ENCODE data around the gene STIP1. TPM values are rescaled to one million over a fixed set of nuclear protein-coding genes. Genes with fewer than 3 reads are reported as not detected.

STIP1 gene
- total and polyA plus RNA-seq, 2 of the 8 experiments (the other 6 are each of a cell fraction or from before 2014, with no cell fraction given): 140 to 329 TPM

DNA sequence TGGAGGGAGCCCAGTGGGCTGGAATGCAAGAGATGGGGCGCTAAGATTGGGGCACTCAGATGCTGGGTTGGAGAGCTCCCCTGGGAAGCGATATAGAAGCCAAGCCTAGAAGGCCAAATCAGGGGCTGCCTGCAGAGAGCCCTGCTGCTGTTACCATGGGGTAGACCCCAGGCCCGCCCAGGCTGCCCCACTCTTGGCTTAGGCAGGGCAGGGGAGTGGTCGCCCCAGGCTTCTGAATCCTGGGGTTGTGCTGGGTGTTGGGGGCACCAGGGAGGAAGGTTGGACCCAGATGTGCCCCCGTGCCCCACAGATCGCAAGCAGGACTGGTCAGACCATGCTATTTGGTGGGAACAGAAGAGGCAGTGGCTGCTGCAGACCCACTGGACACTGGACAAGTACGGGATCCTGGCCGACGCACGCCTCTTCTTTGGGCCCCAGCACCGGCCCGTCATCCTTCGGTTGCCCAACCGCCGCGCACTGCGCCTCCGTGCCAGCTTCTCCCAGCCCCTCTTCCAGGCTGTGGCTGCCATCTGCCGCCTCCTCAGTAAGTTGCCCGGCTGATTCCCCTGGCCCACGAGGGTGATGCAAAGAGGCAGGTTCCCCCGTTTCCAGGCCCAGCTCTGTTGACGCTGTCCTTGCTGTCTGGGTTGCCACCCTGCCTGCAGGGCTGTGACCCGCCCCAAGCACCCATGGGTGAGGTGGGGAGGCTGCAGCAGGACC, 24.5 kb downstream of the STIP1 start:
- no peak overlapping the region for H3K4ac ChIP-seq (replicated peaks; ENCODE audit: insufficient read length, low read depth, low read length)
- no peak overlapping the region for H2BK12ac ChIP-seq (ENCODE audit: low read depth, low read length)
- no peaks in the 10 kb centered on the region; a peak in 1 of 7 replicates for H3K27me3 ChIP-seq (replicated peaks in 1 of 4; ENCODE audit: control insufficient read depth in 3 of 4, extremely low read depth in 1 of 4, insufficient read depth in 3 of 4, low read length in 3 of 4)
- H3K18ac ChIP-seq (ENCODE audit: extremely low read depth, low read length): no peak overlapping the region
- 91% methylated on average over 22 of the region's 24 CpGs; no CpG with 5 or more reads in 1 of the 2 experiments for WGBS, 2 experiments (ENCODE audit: extremely low coverage in 1 of 2, insufficient coverage in 1 of 2, insufficient read length in 1 of 2, insufficient replicate concordance in 2 of 2, low coverage in 1 of 2, low lambda C conversion rate in 2 of 2, missing lambda C conversion rate in 1 of 2)
- no peaks in the 10 kb centered on the region for H3K23me2 ChIP-seq (ENCODE audit: low read depth, low read length)
- no peak overlapping the region for H2BK20ac ChIP-seq (ENCODE audit: low read length)
- H3K14ac ChIP-seq (ENCODE audit: insufficient read length): no peak overlapping the region
- H3K4me3 ChIP-seq (ENCODE audit: extremely low read depth in 1 of 4, insufficient read depth in 2 of 4, low read depth in 3 of 4, low read length in 4 of 4): no peak overlapping the region
- H2BK5ac ChIP-seq (ENCODE audit: low read depth, low read length): no peak overlapping the region; the same call in 1 of the 2 replicates
- no peak overlapping the region for H4K91ac ChIP-seq (replicated peaks; ENCODE audit: insufficient read length, low read length)
- no peaks in the 10 kb centered on the region for H3K9me3 ChIP-seq (ENCODE audit: insufficient read depth in 2 of 2, low read depth in 1 of 2, low read length in 1 of 2)
- DNase-seq (ENCODE audit: low read depth in 1 of 2, low spot score in 2 of 2): no peak
- H3K79me2 ChIP-seq (ENCODE audit: control insufficient read depth in 1 of 2, insufficient read depth in 2 of 2, low read length in 2 of 2): no peaks in the 10 kb centered on the region
- no peak overlapping the region for H4K5ac ChIP-seq (ENCODE audit: insufficient read length, low read depth, low read length)
- H2AK5ac ChIP-seq (ENCODE audit: low read depth, low read length): no peak overlapping the region
- no peak overlapping the region for H2AFZ ChIP-seq (ENCODE audit: low read length)
- no peak overlapping the region for H3K4me2 ChIP-seq (ENCODE audit: insufficient read depth in 1 of 2, low read depth in 2 of 2, low read length in 2 of 2)
- H2BK15ac ChIP-seq (ENCODE audit: low read length): no peak overlapping the region
- H3K79me1 ChIP-seq (ENCODE audit: low read depth, low read length): no peaks in the 10 kb centered on the region
- peaks cover 0 to 5% (median 0%) of the 10 kb centered on the region in 4 experiments; a peak in 3 of 7 replicates for H3K4me1 ChIP-seq (replicated peaks in 1 of 4; ENCODE audit: control insufficient read depth in 3 of 4, insufficient read depth in 4 of 4, low read length in 3 of 4)
- FAIRE-seq: no peak
- H2BK120ac ChIP-seq (replicated peaks; ENCODE audit: low read depth, low read length): no peak overlapping the region
- peaks cover 10 to 19% (median 14%) of the 10 kb centered on the region in 4 experiments; a peak in 7 of 8 replicates for H3K36me3 ChIP-seq (ENCODE audit: control insufficient read depth in 2 of 4, insufficient read depth in 4 of 4, low read length in 3 of 4)
- H3K23ac ChIP-seq (ENCODE audit: insufficient read length): no peak overlapping the region
- peaks cover 1 to 7% of the 10 kb centered on the region in 2 experiments for H4K20me1 ChIP-seq (replicated peaks in 1 of 2; ENCODE audit: control insufficient read depth in 1 of 2, insufficient read depth in 2 of 2, low read length in 2 of 2)
- no peak overlapping the region for H3K27ac ChIP-seq (ENCODE audit: low read depth, low read length)
- CTCF ChIA-PET (ENCODE audit: partially characterized antibody): interaction anchor here (0.7 to 1.7 kb wide), 11 partner anchors 10 to 203 kb away, joined by 3 to 7 read pairs (median 3); no protein-coding TSS in a partner anchor
- POLR2A ChIA-PET (ENCODE audit: partially characterized antibody): interaction anchor here (1.2 to 18.4 kb wide), 8 partner anchors 9 to 90 kb away, joined by 3 to 253 read pairs (median 4); partner anchors contain the start of genes NUDT22, STIP1 and TRPT1
- no peak overlapping the region for H3K56ac ChIP-seq (replicated peaks; ENCODE audit: insufficient read length, low read depth, low read length)
- H4K8ac ChIP-seq (ENCODE audit: extremely low read depth, insufficient read depth, low read length): no peak overlapping the region
- H3K9ac ChIP-seq (replicated peaks in 1 of 4; ENCODE audit: extremely low read depth in 1 of 4, low read depth in 3 of 4, low read length in 3 of 4): no peak overlapping the region
- TF ChIP-seq CHD2 (IDR thresholded peaks at IDR 0.05; ENCODE audit: low read length) (no peak), JUND (IDR thresholded peaks at IDR 0.05; ENCODE audit: low read length) (no peak), HDAC2 (IDR thresholded peaks at IDR 0.05; ENCODE audit: borderline replicate concordance in 1 of 2, low read depth in 2 of 2, low read length in 2 of 2) (no peak), RXRA (IDR thresholded peaks at IDR 0.05; ENCODE audit: insufficient read depth, low read depth, low read length) (no peak), CHD1 (IDR thresholded peaks at IDR 0.05; ENCODE audit: low read depth, low read length) (no peak), ZNF274 (IDR thresholded peaks at IDR 0.05; ENCODE audit: borderline replicate concordance, extremely low read depth, low read length) (no peak), FOSL1 (IDR thresholded peaks at IDR 0.05; ENCODE audit: insufficient read depth, low read depth, low read length) (no peak), CREB1 (IDR thresholded peaks at IDR 0.05) (no peak), BCL11A (IDR thresholded peaks at IDR 0.05; ENCODE audit: low read depth in 2 of 2, low read length in 2 of 2) (no peak), SAP30 (IDR thresholded peaks at IDR 0.05; ENCODE audit: insufficient read depth, insufficient replicate concordance, low read length) (no peak), TEAD4 (IDR thresholded peaks at IDR 0.05; ENCODE audit: low read depth, low read length) (no peak)
- TF ChIP-seq, protein P1, sequence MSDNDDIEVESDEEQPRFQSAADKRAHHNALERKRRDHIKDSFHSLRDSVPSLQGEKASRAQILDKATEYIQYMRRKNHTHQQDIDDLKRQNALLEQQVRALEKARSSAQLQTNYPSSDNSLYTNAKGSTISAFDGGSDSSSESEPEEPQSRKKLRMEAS (IDR thresholded peaks at IDR 0.05): no peak

Data from H1 (cell line).